LHCN-M2 (cell line): ENCODE results near the gene TGM6. TPM values are rescaled to one million over a fixed set of nuclear protein-coding genes. Genes with fewer than 3 reads are reported as not detected.

Experiments used
- DNase-seq: peaks from one replicate; pipeline ENCODE4 v3.0.0-alpha.2; 2012; ENCODE audit warnings: low read depth
- total RNA-seq: library from RNA; depleted of rRNA; stranded (reverse); fragments of >200 nt; gene quantifications from 2 replicates; pipeline ENCODE4 v1.2.3, GENCODE V29; 2014

The TGM6 gene
- total RNA-seq, 1 experiment from 2014 or later = not detected

- DNase-seq = no peak
Measured at GRCh38 chr20:2364044-2364443, 16.7 kb upstream of the TGM6 start.

DNA sequence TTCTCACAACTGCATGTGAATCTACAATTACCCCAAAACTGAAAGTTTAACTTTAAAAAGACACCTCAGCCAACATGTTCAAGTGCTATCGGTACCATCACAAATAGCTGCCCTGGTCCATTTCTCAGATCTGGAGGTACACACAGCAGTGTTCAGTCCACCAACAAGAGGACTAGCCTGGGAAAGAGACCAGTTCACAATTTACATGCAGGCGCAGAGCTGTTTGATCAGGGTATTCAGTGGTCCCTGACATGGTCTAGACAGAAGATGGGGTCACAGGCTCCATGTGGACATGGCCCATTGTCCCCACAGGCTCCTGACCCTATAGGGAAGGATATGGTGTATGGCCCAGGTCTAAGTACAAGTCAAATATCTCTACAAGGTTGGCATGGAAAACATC, 15.6 kb upstream of the TGM6 start:
- no peak for DNase-seq

DNA sequence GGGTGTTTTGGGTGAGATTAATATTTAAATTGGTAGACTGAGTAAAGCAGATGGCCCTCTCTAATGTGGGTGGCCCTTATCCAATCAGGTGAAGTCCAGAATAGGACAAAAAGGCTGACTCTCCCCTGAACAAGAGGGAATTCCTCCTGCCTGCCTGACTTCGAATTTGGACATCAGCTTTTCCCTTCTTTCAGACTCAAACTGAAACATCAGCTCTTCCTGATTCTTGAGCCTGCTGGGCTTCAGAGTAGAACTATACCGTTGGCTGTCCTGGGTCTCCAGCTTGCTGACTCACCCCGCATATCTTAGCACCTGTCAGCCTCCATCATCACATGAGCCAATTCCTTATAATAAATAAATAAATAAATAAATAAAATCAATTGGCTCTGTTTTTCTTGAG, 15.0 kb upstream of the TGM6 start:
- DNase-seq = no peak

DNA sequence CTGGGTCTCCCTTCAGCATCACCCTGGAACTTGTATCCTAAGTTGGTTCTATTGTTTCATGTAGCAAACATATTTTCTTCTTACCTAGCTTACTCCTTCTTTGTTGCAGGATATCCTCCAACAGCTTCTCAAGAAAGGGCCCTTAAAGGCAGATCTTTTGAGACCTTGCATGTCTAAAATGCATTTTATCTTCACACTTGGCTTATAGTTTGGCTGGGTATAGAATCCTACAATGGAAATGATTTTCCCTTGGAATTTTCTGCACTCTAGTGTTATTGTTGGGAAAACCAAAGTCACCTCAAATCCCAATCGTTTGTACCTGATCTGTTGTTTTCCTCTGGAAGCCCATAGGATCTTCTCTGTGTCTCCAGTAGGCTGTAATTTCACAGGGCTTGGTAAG, 12.1 kb upstream of the TGM6 start:
- no peak for DNase-seq

GRCh38 chr20:2373098-2373497, 7.6 kb upstream of the TGM6 start:
- DNase-seq = no peak

GRCh38 chr20:2374346-2375125, 6.2 kb upstream of the TGM6 start:
- DNase-seq = no peak

GRCh38 chr20:2378893-2379292, 1.8 kb upstream of the TGM6 start:
- no peak for DNase-seq

DNA sequence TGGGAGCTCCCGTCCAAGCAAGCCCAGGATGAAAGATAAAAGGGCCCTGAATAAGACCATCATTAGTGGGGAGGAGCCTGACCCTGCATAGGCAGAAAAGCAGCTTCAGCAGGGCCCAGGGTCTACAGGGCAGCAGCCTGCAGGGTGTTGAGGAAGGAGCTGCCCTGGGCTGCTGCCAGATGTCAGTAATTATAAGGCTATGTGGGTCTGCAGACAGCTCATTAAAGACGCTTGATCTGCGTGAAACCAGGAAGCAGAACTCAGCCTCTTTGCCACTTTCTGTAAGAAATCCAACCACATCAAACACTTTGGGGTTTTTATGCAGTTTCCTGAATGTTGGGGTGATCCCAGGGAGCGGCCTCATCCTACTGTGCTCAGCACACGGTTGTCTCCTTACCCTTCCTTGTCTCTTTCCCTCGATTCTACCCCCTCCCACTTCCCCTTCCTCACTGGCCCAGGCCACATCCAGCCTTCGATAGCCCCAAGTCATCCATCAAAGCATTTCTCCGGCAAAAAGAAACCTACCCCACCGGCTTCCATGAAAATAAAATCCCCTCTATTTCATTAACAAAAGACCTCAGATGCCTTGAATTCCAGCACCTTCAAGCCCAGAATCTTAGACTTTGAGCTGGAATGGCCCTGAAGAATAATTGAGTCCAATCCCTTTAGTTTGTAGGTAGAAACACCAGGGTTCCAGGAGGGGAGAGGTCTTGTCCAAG, 1.0 kb upstream of the TGM6 start:
- DNase-seq = no peak

- DNase-seq = no peak
Measured at GRCh38 chr20:2381303-2381702, 602 bp downstream of the TGM6 start.

- no peak for DNase-seq
Measured at GRCh38 chr20:2382833-2383232, 2.1 kb downstream of the TGM6 start.

- DNase-seq = no peak
Measured at GRCh38 chr20:2385026-2385425, 4.3 kb downstream of the TGM6 start.

DNA sequence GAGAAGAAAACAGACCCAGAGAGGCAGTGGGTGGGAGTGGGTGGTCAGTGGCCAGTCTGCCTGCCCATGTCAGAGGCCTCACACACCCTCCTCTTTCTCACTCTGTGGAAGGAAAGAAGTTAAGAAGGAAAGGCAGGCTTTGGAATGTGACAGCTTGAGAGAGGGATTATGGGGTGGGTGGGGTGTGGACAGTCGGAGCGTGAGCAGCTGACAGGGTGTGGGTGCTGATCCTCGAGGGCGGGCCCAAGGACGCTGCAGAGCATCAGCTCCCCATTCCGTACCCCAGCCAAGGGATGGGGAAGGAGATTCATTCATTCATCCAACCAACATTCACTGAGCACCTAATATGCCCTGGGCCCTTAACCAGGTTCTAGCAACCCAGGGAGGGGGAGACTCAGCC, 4.8 kb downstream of the TGM6 start:
- DNase-seq = no peak

- no peak for DNase-seq
Measured at GRCh38 chr20:2386516-2387179, 5.9 kb downstream of the TGM6 start.

- peak; percentile 14 for DNase-seq
Measured at GRCh38 chr20:2387180-2387577, 6.5 kb downstream of the TGM6 start.

DNA sequence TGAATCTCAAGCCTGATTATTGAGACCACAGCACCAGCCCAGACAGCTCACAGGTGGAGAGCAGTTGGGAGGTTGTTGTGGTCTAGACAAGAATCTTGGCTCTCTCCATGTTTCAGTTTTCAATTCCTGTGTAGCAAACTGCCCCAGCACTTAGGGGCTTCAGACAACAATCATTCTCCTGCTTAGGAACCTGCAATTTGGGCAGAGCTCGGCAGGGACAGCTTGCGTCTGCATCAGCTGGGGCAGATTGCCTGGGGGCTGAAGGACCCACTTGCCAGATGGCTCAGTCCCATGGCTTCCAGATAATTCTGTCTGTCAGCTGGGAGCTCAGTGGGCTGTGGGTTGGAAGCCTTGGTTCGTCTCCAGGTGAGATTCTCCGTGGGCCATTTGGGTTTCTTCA, 6.9 kb downstream of the TGM6 start:
- DNase-seq = no peak

GRCh38 chr20:2390951-2391675, 10.4 kb downstream of the TGM6 start:
- DNase-seq = no peak

DNA sequence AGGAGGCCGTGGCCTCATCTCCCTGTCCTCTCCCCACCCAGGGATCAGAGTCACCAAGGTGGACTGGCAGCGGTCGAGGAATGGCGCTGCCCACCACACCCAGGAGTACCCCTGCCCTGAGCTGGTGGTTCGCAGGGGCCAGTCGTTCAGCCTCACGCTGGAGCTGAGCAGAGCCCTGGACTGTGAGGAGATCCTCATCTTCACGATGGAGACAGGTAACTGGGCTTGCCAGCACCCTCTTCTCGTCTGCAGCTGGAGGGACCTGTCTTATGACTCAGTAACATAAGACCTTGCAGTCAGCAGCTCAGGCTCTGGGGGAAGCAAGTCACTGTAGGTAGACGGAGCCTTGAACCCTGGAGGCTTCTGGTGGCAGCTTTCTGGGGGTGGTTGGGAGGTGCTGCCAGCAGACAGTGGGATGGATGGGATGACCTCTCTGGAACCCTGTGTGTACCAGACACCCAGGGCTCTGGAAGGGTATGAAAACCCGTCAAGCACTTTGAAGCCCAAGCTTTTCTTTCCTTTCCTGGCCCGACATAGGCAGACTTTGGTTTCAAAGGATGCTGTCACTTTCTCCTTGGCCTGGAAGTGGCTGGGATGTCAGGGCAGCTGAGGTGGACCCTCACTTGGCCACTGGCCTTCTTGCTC, 13.8 kb downstream of the TGM6 start:
- no peak for DNase-seq

DNA sequence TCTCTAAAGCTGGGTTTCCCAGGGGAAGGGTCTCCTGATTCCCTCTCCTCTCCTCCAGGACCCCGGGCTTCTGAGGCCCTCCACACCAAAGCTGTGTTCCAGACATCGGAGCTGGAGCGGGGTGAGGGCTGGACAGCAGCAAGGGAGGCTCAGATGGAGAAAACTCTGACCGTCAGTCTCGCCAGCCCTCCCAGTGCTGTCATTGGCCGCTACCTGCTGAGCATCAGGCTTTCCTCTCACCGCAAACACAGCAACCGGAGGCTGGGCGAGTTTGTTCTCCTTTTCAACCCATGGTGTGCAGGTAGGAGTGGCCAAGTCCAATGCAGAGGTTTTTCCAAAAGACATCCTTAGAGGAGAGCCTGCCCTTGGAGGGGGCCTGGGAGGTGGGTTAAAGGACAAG, 14.4 kb downstream of the TGM6 start:
- DNase-seq = no peak

- no peak for DNase-seq
Measured at GRCh38 chr20:2396241-2396814, 15.6 kb downstream of the TGM6 start.

GRCh38 chr20:2397091-2397490, 16.4 kb downstream of the TGM6 start:
- no peak for DNase-seq

GRCh38 chr20:2397595-2398145, 17.0 kb downstream of the TGM6 start:
- no peak for DNase-seq
